ENCODE data around the gene LBH.

LBH gene

DNA sequence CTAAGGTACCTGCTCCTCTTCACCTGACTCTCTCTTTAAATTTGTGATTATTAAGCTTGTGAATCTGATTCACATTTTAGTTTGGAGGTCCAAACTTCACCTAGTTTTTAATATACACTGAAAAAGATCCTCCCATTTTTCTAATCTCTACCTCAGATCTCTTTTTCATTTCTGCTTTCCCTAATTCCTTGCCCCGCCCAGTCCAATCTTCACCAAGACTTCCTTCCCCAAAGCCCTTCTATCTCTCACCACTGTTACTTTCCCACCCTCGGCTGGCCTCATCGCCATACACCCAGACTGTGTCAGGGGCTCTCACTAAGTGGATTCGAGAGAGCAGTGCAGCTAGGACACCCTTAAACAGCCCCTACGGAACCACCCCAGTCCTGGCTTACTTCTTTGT, 40.0 kb downstream of the LBH start:
- H3K27me3 ChIP-seq, result no peaks in the 10 kb centered on the region
- DNase-seq, result no peak
- no peaks in the 10 kb centered on the region for H3K36me3 ChIP-seq
- no peaks in the 10 kb centered on the region for H3K4me1 ChIP-seq
- no peak overlapping the region for H3K4me3 ChIP-seq (ENCODE audit: low read depth, low read length)
- TF ChIP-seq, protein P1, sequence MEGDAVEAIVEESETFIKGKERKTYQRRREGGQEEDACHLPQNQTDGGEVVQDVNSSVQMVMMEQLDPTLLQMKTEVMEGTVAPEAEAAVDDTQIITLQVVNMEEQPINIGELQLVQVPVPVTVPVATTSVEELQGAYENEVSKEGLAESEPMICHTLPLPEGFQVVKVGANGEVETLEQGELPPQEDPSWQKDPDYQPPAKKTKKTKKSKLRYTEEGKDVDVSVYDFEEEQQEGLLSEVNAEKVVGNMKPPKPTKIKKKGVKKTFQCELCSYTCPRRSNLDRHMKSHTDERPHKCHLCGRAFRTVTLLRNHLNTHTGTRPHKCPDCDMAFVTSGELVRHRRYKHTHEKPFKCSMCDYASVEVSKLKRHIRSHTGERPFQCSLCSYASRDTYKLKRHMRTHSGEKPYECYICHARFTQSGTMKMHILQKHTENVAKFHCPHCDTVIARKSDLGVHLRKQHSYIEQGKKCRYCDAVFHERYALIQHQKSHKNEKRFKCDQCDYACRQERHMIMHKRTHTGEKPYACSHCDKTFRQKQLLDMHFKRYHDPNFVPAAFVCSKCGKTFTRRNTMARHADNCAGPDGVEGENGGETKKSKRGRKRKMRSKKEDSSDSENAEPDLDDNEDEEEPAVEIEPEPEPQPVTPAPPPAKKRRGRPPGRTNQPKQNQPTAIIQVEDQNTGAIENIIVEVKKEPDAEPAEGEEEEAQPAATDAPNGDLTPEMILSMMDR (IDR thresholded peaks at IDR 0.05; ENCODE audit: low read depth, low read length), result no peak
- no peaks in the 10 kb centered on the region for H3K9me3 ChIP-seq

- DNase-seq, result no peak
- no peaks in the 10 kb centered on the region for H3K27me3 ChIP-seq
Measured at GRCh38 chr2:30272286-30272685, 41.0 kb downstream of the LBH start.

DNA sequence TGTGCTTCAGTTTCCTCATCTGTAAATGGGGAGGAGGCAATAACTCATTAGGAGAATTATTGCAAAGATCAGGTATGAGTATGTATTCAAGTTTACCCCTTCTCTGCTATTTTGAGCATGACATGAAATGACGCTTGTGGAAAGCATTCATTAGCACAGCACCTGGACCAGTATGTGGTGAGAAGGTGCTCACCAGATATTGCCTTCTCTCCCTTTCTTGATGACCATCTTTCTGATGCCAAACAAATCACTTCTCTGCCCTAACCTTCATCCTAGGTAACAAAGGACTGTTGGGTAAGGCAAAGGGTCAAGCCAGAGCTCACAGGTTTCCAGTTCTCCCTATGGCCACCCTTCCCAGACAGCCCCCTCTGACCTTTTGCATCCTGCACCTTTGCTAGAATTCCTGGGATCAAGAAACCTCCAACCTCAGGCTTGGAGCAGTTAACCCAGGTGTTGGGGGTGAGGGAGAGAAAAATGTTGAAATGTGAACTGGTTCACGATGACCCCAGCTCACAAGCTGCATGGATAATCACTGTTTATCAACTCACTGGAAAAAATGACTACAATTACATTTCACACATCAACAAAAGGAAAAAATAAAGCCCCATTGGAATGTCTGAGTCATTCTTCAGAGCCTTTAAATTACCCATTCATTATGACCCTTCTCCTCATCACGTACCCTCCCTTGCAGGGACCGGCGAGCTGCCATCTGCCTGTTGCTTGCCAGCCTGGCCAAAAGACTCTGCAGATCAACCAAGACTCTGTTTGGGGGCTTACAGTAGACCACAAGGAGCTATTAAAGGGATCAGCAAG, 41.6 kb downstream of the LBH start:
- no peak for DNase-seq
- Histone ChIP-seq H3K4me3 (ENCODE audit: low read depth, low read length) (no peak overlapping the region), H3K9me3 (no peaks in the 10 kb centered on the region), H3K4me1 (no peaks in the 10 kb centered on the region), H3K27me3 (no peaks in the 10 kb centered on the region), H3K36me3 (no peaks in the 10 kb centered on the region)
- TF ChIP-seq, protein P1 (IDR thresholded peaks at IDR 0.05; ENCODE audit: low read depth, low read length), result no peak

More at GRCh38 chr2:30272286-30272685, 41.0 kb downstream of the LBH start:
- no peaks in the 10 kb centered on the region for H3K9me3 ChIP-seq
- TF ChIP-seq, protein P1 (IDR thresholded peaks at IDR 0.05; ENCODE audit: low read depth, low read length), result no peak
- H3K4me1 ChIP-seq, result no peaks in the 10 kb centered on the region
- H3K36me3 ChIP-seq, result no peaks in the 10 kb centered on the region
- H3K4me3 ChIP-seq (ENCODE audit: low read depth, low read length), result no peak overlapping the region

GRCh38 chr2:30273574-30273929, 42.2 kb downstream of the LBH start:
- no peaks in the 10 kb centered on the region for H3K4me1 ChIP-seq
- no peak for DNase-seq

DNA sequence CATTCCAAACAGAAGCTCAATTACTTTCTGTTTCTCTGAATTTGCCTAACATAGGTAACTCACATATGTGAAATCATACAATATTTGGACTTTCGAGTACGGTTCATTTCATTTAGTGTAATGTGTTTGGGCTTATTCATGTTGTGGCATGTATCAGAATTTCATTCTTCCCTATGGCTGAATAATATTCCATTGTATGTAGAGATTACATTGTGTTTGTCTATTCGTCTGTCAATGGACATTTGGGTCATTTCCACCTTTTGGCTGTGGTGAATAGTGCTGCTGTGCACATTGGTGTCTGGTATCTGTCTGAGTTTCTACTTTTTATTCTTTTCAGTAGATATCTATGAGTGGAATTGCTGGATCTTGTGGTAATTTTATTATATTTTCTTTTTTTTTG, 43.9 kb downstream of the LBH start:
- no peaks in the 10 kb centered on the region for H3K36me3 ChIP-seq
- H3K4me3 ChIP-seq (ENCODE audit: low read depth, low read length), result no peak overlapping the region
- no peaks in the 10 kb centered on the region for H3K27me3 ChIP-seq
- H3K4me1 ChIP-seq, result no peaks in the 10 kb centered on the region
- no peak for DNase-seq
- no peaks in the 10 kb centered on the region for H3K9me3 ChIP-seq
- TF ChIP-seq, protein P1 (IDR thresholded peaks at IDR 0.05; ENCODE audit: low read depth, low read length), result no peak

More at GRCh38 chr2:30273574-30273929, 42.2 kb downstream of the LBH start:
- H3K4me3 ChIP-seq (ENCODE audit: low read depth, low read length), result no peak overlapping the region
- no peaks in the 10 kb centered on the region for H3K36me3 ChIP-seq
- TF ChIP-seq, protein P1 (IDR thresholded peaks at IDR 0.05; ENCODE audit: low read depth, low read length), result no peak
- no peaks in the 10 kb centered on the region for H3K27me3 ChIP-seq
- H3K9me3 ChIP-seq, result no peaks in the 10 kb centered on the region

DNA sequence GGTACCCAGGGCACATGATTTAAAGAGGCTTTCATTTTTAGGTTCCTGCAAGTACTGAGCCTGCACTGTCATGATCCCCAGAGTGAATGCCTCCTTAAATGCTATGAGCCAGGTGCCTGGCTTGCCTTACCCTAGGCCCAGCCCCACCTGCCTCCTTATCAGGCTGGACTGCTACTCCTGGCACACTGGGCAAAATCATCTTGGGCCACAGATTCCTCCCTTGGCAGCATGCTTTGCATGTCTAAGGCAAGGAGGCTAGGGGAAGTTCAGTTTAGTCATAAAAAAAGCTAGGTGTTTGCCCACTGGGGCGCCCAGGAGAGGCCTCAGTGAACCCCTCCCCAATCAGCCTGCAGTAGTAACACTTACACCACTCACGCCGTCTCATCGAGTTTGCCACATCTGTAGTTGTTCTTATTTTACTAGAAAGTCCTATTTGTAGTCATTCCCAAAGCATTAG, 45.1 kb downstream of the LBH start:
- no peak for DNase-seq
- H3K4me1 ChIP-seq, result no peaks in the 10 kb centered on the region
- TF ChIP-seq, protein P1 (IDR thresholded peaks at IDR 0.05; ENCODE audit: low read depth, low read length), result no peak
- no peaks in the 10 kb centered on the region for H3K27me3 ChIP-seq
- no peaks in the 10 kb centered on the region for H3K36me3 ChIP-seq
- no peak overlapping the region for H3K4me3 ChIP-seq (ENCODE audit: low read depth, low read length)
- H3K9me3 ChIP-seq, result no peaks in the 10 kb centered on the region
